Measurements from ENCODE around the gene CYP3A7.
"Not testable (repeated sequence)": the region's sequence is repeated elsewhere in the genome, so short reads cannot be mapped to it uniquely, and the experiment has no call there.

The CYP3A7 gene

DNA sequence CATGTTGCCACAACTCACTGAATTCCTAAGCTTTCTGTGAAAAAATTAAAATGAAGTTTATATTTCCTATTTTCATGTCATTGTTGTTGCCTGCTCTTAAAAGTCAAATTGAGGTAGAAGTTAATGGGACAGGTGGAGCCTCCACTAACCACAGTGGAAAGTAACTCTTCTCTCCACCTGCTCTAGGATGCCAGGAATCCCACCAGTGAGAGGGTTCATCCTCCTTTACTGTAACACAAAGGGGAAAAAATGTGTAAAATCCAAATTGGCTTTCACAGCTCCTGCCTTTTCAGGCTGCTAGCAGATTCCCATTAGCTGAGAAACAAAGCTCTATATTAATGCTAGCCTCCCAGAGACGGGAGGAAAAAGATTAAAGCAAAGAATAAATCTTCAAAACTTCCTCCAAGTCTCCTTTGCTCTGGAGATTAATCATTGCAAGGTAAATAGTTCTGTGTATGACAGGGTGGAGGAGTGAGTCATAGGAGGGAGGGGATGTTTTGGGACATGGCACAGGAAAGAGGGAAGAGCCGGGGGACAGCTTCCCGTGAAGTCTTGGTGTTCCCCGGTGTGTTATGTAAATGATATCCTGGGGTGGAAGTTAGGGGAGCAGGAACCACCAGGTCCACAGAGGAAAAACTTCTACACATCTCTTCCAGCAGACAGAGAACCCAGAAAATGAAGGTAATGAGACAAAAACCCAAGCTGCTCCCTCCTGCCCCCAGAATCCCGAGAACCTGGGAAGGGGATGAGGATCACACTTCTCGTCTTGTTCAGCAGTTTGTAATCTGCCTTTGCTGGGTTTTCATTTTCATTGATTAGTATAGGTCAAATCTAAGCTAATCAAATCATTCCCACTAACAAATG lies 35.9 kb downstream of the CYP3A7 start:
- not testable (repeated sequence) for DNase-seq

DNA sequence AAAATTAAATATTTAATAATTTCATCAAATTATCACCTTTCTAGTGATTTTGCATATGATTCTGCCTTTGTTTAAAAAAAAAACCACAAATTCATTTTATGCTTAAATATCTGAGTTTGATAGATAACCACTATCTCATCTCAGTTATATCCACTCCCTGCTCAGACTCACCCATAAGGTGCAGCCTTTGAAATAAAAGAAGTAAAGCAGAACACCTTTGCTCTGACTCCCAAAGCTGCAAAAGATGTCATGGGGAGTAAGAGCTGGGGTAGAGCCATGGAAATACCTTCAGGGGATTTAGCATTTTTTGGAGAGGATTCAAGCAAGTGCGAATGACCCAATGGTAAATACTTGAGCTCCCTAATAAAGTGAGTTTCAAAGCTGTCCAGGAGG lies 40.1 kb downstream of the CYP3A7 start:
- no peak for DNase-seq

GRCh38 chr7:99694201-99694911 lies 40.6 kb downstream of the CYP3A7 start:
- no peak for DNase-seq

DNA sequence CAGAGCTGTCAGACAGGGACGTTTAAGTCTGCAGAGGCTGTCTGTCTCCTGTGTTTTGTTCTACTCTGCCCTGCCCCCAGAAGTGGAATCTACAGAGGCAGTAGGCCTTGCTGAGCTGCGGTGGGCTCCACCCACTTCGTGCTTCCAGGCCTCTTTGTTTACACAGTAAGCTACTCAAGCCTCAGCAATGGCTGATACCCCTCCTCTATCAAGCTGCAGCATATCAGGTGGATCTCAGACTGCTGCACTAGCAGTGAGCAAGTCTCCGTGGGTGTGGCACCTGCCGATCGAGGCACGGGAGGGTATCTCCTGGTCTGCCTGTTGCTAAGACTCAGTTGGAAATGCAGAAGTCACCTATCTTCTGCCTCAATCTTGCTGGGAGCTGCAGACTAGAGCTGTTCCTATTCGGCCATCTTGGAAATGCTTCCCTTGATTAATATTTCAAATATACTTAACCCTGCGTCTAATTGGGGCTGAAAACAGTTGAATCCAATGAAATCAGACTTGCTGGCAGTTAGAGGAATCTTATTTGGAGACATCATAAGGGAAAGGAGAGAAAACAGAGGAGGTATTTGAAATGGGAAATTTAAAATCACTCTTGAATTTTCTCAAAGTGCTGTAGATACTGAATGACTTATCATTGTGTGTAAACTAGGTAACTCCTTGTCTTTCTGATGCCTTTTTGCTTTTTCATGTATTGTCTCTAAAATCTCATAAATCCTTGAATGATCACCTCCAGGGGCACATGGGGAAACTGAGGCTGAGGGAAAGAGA lies 41.4 kb downstream of the CYP3A7 start:
- DNase-seq = peak; percentile 0

- no peak for DNase-seq
Observed at GRCh38 chr7:99693100-99693426, 41.9 kb downstream of the CYP3A7 start.

GRCh38 chr7:99692563-99692962 lies 42.4 kb downstream of the CYP3A7 start:
- not testable (repeated sequence) for DNase-seq

DNA sequence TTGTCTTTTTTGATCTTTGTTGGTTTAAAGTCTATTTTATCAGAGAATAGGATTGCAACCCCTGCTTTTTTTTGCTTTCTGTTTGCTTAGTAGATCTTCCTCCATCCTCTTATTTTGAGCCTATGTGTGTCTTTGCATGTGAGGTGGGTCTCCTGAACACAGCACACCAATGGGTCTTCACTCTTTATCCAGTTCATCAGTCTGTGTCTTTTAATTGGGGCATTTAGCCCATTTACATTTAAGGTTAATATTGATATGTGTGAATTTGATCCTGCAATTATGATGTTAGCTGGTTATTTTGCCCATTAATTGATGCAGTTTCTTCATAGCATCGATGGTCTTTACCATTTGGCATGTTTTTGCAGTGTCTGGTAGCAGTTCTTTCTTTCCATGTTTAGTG lies 43.3 kb downstream of the CYP3A7 start:
- DNase-seq = not testable (repeated sequence)

- DNase-seq = not testable (repeated sequence)
Observed at GRCh38 chr7:99690918-99691317, 44.1 kb downstream of the CYP3A7 start.

GRCh38 chr7:99685871-99686608 lies 49.0 kb downstream of the CYP3A7 start:
- not testable (repeated sequence) for DNase-seq

- DNase-seq = no peak
Observed at GRCh38 chr7:99685129-99685758, 49.8 kb downstream of the CYP3A7 start.

DNA sequence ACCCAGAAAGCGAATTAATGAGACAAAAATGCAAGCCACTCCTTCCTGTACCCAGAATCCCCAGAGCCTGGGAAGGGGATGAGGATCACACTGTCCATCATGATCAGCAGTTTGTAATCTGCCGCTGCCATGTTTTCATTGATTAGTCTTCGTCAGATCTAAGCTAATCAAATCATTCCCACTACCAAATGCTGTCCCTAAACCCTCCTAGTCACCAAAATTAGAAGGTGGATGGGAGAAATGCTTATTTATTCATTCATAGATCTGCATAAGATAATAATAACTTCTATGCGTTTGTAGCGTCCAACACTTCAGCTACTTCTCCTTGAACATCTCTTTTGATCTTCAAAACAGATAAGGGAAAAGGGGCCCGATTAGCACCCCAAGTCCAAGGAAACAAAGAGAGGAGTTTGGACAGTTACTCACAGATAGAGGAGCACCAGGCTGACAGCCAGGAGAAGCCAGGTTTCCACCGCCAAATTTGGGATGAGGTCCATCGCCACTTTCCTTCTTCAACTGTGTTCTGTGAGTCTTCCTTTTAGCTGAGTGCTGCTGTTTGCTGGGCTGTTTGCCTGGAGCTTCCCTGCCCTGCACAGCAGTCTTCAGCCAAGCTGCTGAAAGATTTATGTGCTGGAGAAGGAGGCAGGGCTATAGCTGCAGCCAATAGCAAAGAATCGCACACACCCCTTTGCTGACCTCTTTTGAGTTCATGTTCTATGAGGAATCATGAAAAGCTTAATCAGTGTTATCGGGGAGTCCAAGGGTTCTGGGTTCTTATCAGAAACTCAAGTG lies 55.4 kb downstream of the CYP3A7 start, which contains the start of gene CYP3A5:
Gene CYP3A5 (minus strand): TSS at position 597 of the 792 bp plus-strand sequence. CDS start 100 bp downstream, at position 497.
- no peak for DNase-seq

GRCh38 chr7:99679032-99679399 lies 56.0 kb downstream of the CYP3A7 start:
- no peak for DNase-seq

DNA sequence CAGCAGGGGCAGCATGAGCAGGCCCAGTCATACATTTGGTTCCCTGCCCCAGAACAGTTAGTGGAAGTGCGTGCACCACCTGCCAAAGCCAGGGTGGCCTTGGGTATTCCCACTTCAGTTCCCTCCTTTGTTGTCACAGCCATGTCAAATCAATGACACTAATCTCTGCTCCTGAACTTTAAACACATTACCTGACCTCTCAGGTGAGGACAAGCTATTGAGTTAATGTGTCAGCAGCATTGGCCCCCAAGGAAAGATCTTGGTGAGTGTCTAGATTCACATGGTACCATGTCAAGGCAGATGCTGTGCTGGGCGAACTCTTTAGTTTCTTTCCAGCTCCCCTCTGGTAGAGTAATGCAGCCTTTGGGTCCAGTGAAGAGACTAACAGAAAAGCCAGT lies 57.3 kb downstream of the CYP3A7 start:
- DNase-seq = no peak

GRCh38 chr7:99677013-99677647 lies 57.9 kb downstream of the CYP3A7 start:
- no peak for DNase-seq

DNA sequence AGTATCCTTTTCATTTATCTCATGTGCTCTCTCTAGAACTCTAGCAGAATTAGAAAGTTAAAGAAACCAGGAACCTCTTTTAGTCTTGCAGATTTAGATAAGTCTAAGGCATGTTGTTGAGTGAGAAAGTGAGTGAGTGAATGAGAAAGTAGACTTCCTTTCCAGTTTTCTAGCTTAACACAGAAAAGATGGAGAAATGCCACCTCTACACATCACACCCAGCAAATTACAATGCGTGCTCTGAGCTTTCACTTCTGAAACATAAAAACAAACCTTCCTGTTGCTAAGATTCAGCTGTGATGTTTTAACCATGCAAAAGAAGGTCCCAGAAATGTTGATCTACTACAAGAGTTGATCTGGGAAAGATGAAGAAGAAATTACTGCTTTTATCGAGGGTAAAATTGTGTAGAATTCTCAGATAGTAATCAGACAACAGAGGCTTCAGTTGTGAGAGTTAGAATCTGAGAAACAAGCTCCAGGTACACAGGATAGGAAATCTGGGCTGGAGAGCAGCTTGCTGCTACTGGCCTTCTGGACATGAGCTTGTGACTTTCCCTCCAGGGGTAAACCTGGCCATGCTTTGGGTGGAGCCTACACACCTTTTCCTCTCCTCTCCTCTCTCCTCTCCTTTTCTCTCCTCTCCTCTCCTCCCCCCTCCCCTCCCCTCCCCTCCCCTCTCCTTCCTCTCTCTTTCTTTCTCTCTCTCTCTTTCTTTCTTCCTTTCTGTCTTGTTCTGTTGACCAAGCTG lies 59.8 kb downstream of the CYP3A7 start:
- no peak for DNase-seq

DNA sequence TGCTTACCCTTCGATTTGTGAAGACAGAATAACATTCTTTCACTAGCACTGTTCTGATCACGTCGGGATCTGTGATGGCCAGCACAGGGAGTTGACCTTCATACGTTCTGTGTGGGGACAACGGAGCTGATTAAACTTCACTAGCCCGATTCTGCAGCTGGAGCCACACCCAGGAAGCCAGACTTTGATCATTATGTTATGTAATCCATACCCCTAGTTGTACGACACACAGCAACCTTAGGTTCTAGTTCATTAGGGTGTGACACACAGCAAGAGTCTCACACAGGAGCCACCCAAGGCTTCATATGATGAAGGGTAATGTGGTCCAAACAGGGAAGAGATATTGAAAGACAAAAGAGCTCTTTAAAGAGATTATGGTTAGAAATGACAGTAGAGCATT lies 62.4 kb downstream of the CYP3A7 start:
- no peak for DNase-seq

- DNase-seq = no peak
Observed at GRCh38 chr7:99669782-99670181, 65.2 kb downstream of the CYP3A7 start.

DNA sequence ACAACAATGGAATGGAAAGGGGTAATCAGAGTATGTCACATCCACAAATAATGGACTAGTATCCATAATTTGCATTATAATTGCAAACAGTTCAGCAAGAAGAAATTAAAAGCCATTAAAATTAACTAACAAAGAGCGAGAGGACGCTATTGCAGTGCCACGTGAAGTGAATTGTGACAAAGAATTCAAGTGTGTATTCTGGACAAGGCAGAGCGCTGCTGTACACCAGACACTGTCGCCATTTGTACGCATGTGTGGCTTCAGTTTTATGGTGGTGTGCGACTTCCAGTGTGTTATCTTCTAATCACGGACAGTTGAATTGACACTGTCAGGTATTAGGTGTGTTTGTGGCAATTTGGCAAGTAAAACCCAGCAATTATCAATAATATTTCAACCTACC lies 66.5 kb downstream of the CYP3A7 start:
- no peak for DNase-seq

DNA sequence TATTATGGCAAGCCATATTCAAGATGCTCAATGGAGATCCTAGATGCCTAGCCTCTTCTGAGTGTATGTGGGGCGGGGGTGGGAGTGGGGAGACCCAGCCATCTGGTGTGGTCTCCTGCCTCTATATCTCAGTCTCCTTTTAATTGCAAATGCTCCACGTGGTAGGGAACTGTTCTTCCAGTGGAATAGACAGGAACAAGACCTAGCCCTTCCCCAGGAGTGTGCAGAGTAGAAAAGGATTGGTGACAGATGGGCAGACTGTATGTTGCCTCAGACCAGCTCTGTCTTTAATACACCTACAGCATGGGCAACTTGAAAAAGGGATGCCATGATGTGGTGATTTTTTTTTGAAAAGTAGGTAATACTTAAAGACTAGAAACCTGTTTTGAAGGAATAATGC lies 67.8 kb downstream of the CYP3A7 start:
- no peak for DNase-seq

DNA sequence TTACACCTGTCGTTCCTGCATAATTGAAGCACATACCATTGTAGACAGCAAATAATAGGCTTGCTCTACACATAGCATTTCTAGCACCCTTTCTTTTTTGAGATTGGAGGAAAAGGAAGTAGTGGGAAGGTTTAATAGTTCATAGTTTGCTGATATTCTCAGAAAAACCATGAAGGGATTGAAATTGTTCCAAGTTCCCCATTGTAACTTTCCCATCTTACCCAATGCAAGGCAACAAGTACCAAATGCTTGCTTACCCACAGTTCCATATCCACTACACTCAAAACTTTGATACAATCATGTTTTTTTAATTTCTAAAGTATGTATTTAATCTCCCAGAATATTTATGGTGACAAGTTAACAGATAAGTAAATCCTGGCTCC lies 69.0 kb downstream of the CYP3A7 start:
- DNase-seq = no peak
